ENCODE measurements around the gene BEX2.

BEX2 gene

DNA sequence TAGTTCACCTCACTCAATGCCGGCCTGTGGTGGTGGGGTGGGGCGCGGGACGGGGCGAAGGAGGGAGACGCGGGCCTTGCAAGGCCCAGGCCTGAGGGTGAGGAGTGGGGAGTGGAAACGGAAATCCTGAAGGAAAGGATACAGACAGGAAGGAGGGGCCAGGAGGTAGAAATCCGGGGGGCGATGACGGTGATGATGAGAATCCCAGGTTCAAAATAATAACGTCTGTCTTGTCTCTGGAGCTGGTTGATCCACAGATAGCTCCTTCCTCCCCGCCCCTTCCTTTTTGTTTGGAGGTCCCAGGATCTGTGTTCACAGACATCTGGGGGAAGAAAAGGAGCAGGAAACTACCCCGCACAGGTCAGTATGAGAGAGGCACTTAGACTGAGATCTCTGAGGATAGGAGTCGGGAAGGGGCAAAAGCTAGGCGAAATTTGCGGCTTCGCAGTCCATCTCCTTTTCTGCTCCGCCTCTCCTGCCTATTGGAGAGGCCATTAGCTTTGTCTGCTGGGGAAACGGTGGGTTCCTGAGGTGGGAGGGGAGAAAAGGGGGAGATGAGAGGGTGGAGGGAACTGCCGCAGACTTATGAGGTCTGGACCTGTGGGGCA, 20.0 kb upstream of the BEX2 start:
- no peak for TF ChIP-seq SIN3A (IDR thresholded peaks at IDR 0.05; ENCODE audit: borderline replicate concordance, insufficient read depth, low read length)
- no peak for TF ChIP-seq TAF1 (IDR thresholded peaks at IDR 0.05; ENCODE audit: borderline replicate concordance, insufficient read depth, low read length)
- no peak for TF ChIP-seq POLR2AphosphoS5 (IDR thresholded peaks at IDR 0.05; ENCODE audit: low read depth, low read length)
- TF ChIP-seq FOXP2 (optimal IDR thresholded peaks at IDR 0.05; ENCODE audit: borderline replicate concordance, extremely low read depth, extremely low read length, insufficient read depth) = no peak
- TF ChIP-seq, protein P1, sequence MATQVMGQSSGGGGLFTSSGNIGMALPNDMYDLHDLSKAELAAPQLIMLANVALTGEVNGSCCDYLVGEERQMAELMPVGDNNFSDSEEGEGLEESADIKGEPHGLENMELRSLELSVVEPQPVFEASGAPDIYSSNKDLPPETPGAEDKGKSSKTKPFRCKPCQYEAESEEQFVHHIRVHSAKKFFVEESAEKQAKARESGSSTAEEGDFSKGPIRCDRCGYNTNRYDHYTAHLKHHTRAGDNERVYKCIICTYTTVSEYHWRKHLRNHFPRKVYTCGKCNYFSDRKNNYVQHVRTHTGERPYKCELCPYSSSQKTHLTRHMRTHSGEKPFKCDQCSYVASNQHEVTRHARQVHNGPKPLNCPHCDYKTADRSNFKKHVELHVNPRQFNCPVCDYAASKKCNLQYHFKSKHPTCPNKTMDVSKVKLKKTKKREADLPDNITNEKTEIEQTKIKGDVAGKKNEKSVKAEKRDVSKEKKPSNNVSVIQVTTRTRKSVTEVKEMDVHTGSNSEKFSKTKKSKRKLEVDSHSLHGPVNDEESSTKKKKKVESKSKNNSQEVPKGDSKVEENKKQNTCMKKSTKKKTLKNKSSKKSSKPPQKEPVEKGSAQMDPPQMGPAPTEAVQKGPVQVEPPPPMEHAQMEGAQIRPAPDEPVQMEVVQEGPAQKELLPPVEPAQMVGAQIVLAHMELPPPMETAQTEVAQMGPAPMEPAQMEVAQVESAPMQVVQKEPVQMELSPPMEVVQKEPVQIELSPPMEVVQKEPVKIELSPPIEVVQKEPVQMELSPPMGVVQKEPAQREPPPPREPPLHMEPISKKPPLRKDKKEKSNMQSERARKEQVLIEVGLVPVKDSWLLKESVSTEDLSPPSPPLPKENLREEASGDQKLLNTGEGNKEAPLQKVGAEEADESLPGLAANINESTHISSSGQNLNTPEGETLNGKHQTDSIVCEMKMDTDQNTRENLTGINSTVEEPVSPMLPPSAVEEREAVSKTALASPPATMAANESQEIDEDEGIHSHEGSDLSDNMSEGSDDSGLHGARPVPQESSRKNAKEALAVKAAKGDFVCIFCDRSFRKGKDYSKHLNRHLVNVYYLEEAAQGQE (IDR thresholded peaks at IDR 0.05; ENCODE audit: insufficient read depth in 1 of 2, low read depth in 2 of 2, low read length in 2 of 2) = no peak

DNA sequence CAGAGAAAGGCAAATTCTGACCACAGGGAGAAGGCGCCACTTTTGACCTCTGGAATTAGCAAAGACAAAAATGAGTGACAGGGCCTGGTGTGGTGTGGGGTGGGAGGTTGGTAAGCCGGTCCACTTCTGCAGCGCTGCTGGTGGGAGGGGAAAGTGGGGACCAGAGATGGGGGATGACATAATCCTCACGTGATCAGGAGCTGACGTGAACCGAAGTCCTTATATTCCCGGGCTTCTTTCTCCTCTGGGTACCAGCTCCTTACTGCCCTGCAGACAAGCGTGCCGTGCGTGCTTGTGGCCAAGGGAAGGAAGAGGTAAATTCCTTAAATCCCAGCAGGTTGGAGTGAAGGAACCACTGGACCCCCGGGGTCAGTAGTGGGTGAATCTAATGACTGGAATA, 19.2 kb upstream of the BEX2 start, which contains the start of gene TCEAL7:
TSS of gene TCEAL7 (plus strand) at position 249 of the 400 bp plus-strand sequence. CDS start 1,165 bp downstream, outside the sequence.
- TF ChIP-seq FOXP2 (optimal IDR thresholded peaks at IDR 0.05; ENCODE audit: borderline replicate concordance, extremely low read depth, extremely low read length, insufficient read depth) = no peak
- TF ChIP-seq, protein P1 (IDR thresholded peaks at IDR 0.05; ENCODE audit: insufficient read depth in 1 of 2, low read depth in 2 of 2, low read length in 2 of 2) = no peak
- no peak for TF ChIP-seq TAF1 (IDR thresholded peaks at IDR 0.05; ENCODE audit: borderline replicate concordance, insufficient read depth, low read length)
- no peak for TF ChIP-seq POLR2AphosphoS5 (IDR thresholded peaks at IDR 0.05; ENCODE audit: low read depth, low read length)
- no peak for TF ChIP-seq SIN3A (IDR thresholded peaks at IDR 0.05; ENCODE audit: borderline replicate concordance, insufficient read depth, low read length)

DNA sequence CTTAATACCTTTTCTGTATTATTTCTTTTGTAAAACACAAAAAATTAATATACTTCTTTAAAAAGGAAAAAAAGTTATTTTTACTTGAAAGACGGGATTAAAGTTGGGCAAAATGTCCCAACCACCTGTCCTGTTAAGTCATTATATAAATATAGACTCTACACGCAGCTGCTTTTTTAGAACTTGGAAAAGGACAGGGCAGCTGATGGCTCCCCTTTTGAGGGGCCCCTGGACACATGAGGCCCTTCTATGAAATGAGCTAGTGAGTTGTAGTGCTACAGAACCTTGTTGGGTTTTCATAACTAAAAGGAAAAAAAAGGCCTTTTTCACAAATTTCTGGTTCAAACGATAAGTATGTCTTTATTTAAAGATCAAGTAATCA, 600 bp upstream of the BEX2 start:
- TF ChIP-seq SIN3A (IDR thresholded peaks at IDR 0.05; ENCODE audit: borderline replicate concordance, insufficient read depth, low read length) (no peak), FOXP2 (optimal IDR thresholded peaks at IDR 0.05; ENCODE audit: borderline replicate concordance, extremely low read depth, extremely low read length, insufficient read depth) (no peak), TAF1 (IDR thresholded peaks at IDR 0.05; ENCODE audit: borderline replicate concordance, insufficient read depth, low read length) (no peak), POLR2AphosphoS5 (IDR thresholded peaks at IDR 0.05; ENCODE audit: low read depth, low read length) (no peak)
- TF ChIP-seq, protein P1 (IDR thresholded peaks at IDR 0.05; ENCODE audit: insufficient read depth in 1 of 2, low read depth in 2 of 2, low read length in 2 of 2) = no peak

GRCh38 chrX:103309860-103310554, 783 bp downstream of the BEX2 start:
- TF ChIP-seq POLR2AphosphoS5 (IDR thresholded peaks at IDR 0.05; ENCODE audit: low read depth, low read length) = no peak
- TF ChIP-seq, protein P1 (IDR thresholded peaks at IDR 0.05; ENCODE audit: insufficient read depth in 1 of 2, low read depth in 2 of 2, low read length in 2 of 2) = peak in 1 of 2 experiments; percentile 80; a peak in 2 of 4 replicates
